HFFc6 (cell line): ENCODE measurements around the gene ZNF616. TPM values are rescaled to one million over a fixed set of nuclear protein-coding genes. Genes with fewer than 3 reads are reported as not detected.

Source experiments
- DNase-seq: peaks from one replicate; pipeline ENCODE4 v3.0.0-alpha.2; 2018
- H3K27ac Mint-ChIP-seq: 2 replicates; pipeline ENCODE4 v1.8.0; 2020; ENCODE audit warnings: mild to moderate bottlenecking, mixed read lengths
- H3K27me3 Mint-ChIP-seq: 2 replicates; pipeline ENCODE4 v1.8.0; 2021; ENCODE audit warnings: mild to moderate bottlenecking, moderate library complexity, mixed read lengths; ENCODE audit not compliant: insufficient read depth
- H3K36me3 Mint-ChIP-seq: 2 replicates; pipeline ENCODE4 v1.8.0; 2021; ENCODE audit warnings: low read depth, mixed read lengths
- H3K4me1 Mint-ChIP-seq: 2 replicates; pipeline ENCODE4 v1.8.0; 2020; ENCODE audit warnings: low read depth, mixed read lengths
- H3K4me3 Mint-ChIP-seq: 2 replicates; pipeline ENCODE4 v1.8.0; 2020; ENCODE audit warnings: mild to moderate bottlenecking, moderate library complexity, mixed read lengths
- H3K9me3 Mint-ChIP-seq: 2 replicates; pipeline ENCODE4 v1.8.0; 2020; ENCODE audit warnings: mild to moderate bottlenecking, mixed read lengths
- total RNA-seq, 6 experiments: library from RNA; stranded (reverse); fragmentation: NEBNext Ultra II Directional; extraction: Animal tissue kit (Norgen Biotek cat#: 25700); gene quantifications; 2 replicates in 1 of 6; 3 replicates in 5 of 6; pipeline ENCODE4 v1.2.3, GENCODE V29; 2021
- TF ChIP-seq, protein P1 (sequence below): fragments of 200-600 bp; sonication (generic); IDR thresholded peaks from 2 replicates; pipeline ENCODE4 v1.5.0; 2021; ENCODE audit warnings: antibody characterized with exemption, mild to moderate bottlenecking

The ZNF616 gene
- total RNA-seq, 6 experiments from 2014 or later: 8.6 to 11.0 (median 9.9) TPM

DNA sequence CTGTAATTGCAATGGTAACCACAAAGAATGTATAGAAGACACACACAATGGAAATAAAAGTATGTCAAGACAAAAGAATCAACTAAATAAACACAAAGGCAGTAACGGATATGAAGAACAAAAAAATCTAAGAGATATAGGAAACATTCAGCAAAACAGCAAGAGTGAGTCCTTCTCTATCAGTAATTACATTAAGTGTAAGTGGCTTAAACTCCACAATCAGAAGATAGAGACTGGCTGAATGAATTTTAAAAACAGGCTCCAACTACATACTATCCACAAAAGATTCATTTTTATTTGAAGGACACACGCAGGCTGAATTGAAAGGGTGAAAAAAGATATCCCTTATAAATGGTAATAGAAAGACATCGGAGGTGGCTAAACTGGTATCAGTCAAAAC lies 19.5 kb downstream of the ZNF616 start:
- Mint-ChIP-seq H3K36me3 (peaks cover 93% of the 10 kb centered on the region), H3K4me3 (no peak overlapping the region)

DNA sequence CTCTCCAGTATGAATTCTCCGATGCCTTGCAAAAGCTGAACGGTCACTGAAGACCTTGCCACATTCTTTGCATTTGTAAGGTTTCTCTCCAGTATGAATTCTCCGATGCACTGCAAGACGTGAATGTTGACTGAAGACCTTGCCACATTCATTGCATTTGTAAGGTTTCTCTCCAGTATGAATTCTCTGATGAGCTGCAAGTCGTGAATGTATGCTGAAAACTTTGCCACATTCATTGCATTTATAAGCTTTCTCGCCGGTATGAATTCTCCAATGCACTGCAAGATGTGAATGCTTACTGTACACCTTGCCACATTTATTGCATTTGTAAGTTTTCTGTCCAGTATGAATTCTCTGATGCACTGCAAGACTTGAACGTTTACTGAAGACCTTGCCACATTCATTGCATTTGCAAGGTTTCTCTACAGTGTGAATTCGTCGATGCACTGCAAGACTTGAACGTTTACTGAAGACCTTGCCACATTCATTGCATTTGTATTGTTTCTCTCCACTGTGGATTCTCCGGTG lies 24.1 kb downstream of the ZNF616 start:
- H3K4me3 Mint-ChIP-seq: no peak overlapping the region
- no peak overlapping the region for H3K27ac Mint-ChIP-seq
- DNase-seq: no peak
- peaks cover 94% of the 10 kb centered on the region for H3K36me3 Mint-ChIP-seq
- TF ChIP-seq, protein P1, sequence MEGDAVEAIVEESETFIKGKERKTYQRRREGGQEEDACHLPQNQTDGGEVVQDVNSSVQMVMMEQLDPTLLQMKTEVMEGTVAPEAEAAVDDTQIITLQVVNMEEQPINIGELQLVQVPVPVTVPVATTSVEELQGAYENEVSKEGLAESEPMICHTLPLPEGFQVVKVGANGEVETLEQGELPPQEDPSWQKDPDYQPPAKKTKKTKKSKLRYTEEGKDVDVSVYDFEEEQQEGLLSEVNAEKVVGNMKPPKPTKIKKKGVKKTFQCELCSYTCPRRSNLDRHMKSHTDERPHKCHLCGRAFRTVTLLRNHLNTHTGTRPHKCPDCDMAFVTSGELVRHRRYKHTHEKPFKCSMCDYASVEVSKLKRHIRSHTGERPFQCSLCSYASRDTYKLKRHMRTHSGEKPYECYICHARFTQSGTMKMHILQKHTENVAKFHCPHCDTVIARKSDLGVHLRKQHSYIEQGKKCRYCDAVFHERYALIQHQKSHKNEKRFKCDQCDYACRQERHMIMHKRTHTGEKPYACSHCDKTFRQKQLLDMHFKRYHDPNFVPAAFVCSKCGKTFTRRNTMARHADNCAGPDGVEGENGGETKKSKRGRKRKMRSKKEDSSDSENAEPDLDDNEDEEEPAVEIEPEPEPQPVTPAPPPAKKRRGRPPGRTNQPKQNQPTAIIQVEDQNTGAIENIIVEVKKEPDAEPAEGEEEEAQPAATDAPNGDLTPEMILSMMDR: no peak
- peaks cover 96% of the 10 kb centered on the region for H3K9me3 Mint-ChIP-seq
- no peaks in the 10 kb centered on the region for H3K4me1 Mint-ChIP-seq
- H3K27me3 Mint-ChIP-seq: no peaks in the 10 kb centered on the region; the same call in 1 of the 2 replicates

More for the DNA sequence above, 19.5 kb downstream of the ZNF616 start:
- DNase-seq: no peak
- Mint-ChIP-seq H3K27ac (no peak overlapping the region), H3K4me1 (no peaks in the 10 kb centered on the region), H3K9me3 (peaks cover 93% of the 10 kb centered on the region), H3K27me3 (peaks cover 1% of the 10 kb centered on the region; the same call in 1 of the 2 replicates)
- TF ChIP-seq, protein P1: no peak

DNA sequence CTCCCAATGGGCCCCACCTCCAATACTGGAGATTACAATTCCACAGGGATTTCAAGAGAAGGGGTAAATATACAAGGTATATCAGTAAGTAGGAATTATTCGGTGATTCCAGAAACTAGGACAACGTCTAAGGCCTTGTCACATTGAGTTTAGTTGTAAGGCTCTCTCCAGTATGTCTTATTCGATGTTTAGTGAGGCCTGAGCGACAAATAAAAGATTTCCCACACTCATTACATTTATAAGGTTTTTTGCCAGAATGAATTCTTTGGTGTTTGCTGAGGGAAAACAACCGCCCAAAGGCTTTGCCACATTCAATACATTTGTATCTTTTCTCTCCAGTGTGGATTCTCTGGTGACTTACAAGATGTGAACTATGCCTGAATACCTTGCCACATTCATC lies 25.0 kb downstream of the ZNF616 start:
- no peak overlapping the region for H3K27ac Mint-ChIP-seq
- no peaks in the 10 kb centered on the region; the same call in 1 of the 2 replicates for H3K27me3 Mint-ChIP-seq
- H3K9me3 Mint-ChIP-seq: peaks cover 96% of the 10 kb centered on the region
- no peaks in the 10 kb centered on the region for H3K4me1 Mint-ChIP-seq
- peaks cover 94% of the 10 kb centered on the region for H3K36me3 Mint-ChIP-seq
- TF ChIP-seq, protein P1: no peak
- DNase-seq: no peak
- no peak overlapping the region for H3K4me3 Mint-ChIP-seq

- H3K9me3 Mint-ChIP-seq: peaks cover 93% of the 10 kb centered on the region
Measured at GRCh38 chr19:52112624-52113023, 27.1 kb downstream of the ZNF616 start.

DNA sequence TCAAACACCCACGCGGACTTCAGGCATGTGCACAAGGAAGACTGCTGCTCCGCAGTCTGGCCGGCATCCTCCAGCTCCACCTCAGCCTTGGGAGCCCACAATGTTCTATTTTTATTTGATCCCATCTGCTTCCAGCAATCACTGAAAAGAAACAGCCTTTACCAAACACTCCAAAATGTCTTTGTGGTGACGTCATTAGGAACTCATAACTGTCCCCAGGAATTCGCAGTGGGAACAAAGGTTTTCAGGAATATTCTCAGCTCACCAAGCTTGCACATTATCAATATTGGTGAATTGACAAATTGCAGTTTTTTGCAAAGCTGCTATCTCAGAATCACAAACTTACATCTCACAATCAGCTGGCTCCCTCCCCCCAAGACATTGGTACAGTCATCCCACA lies 29.0 kb downstream of the ZNF616 start:
- TF ChIP-seq, protein P1: no peak
- H3K9me3 Mint-ChIP-seq: peaks cover 95% of the 10 kb centered on the region
- H3K4me1 Mint-ChIP-seq: no peaks in the 10 kb centered on the region
- no peak for DNase-seq
- H3K4me3 Mint-ChIP-seq: no peak overlapping the region
- H3K36me3 Mint-ChIP-seq: peaks cover 71% of the 10 kb centered on the region
- H3K27me3 Mint-ChIP-seq: no peaks in the 10 kb centered on the region; the same call in 1 of the 2 replicates
- no peak overlapping the region for H3K27ac Mint-ChIP-seq

More at GRCh38 chr19:52112624-52113023, 27.1 kb downstream of the ZNF616 start:
- DNase-seq: no peak
- H3K27me3 Mint-ChIP-seq: no peaks in the 10 kb centered on the region; the same call in 1 of the 2 replicates
- H3K4me1 Mint-ChIP-seq: no peaks in the 10 kb centered on the region
- no peak overlapping the region for H3K27ac Mint-ChIP-seq
- H3K4me3 Mint-ChIP-seq: no peak overlapping the region
- TF ChIP-seq, protein P1: no peak
- H3K36me3 Mint-ChIP-seq: peaks cover 81% of the 10 kb centered on the region
